HG03159 (cell line): ENCODE results near the gene HOXA5.

Experiments used
- ATAC-seq: cut with Tn5 transposase; IDR thresholded peaks from one replicate; pipeline ENCODE4 v1.9.1; 2021; ENCODE audit warnings: mild to moderate bottlenecking, moderate library complexity; ENCODE audit not compliant: unreplicated experiment

The HOXA5 gene

DNA sequence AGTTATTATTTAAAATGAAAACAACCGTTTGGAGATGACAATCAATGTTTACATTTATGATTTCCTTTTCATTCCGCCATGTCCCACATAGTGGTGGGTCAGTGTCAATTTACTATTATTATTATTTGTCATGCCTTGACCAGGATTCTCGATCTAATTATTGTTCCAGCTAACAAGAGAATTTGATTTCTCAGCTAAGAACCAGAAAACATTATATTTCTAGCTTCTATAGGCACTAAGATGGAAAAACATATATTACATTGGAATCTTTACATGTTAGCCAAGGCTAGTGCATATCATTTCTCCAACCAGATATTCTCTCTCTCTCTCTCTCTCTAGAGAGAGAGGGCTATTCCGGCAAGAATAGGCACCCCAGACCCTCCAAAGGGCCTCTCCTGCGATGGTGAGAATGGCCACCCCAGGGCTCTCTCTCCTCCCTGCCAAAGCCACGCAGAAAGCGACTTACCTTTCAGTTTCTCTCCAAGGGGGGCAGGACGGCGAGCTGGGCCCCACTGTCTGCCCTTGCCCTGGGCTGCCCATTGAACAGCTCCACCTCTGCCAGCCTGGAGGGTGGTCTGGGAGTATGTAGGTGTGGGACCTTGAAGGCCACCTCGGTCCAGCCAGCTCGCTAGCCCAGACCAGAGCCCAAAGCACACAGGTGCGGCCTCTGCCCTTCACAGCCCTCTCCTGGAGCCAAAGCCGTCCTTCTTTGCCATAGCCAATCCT is 6.5 kb upstream of the HOXA5 start:
- ATAC-seq: no peak

GRCh38 chr7:27148756-27149641 is 5.5 kb upstream of the HOXA5 start:
- ATAC-seq: no peak

DNA sequence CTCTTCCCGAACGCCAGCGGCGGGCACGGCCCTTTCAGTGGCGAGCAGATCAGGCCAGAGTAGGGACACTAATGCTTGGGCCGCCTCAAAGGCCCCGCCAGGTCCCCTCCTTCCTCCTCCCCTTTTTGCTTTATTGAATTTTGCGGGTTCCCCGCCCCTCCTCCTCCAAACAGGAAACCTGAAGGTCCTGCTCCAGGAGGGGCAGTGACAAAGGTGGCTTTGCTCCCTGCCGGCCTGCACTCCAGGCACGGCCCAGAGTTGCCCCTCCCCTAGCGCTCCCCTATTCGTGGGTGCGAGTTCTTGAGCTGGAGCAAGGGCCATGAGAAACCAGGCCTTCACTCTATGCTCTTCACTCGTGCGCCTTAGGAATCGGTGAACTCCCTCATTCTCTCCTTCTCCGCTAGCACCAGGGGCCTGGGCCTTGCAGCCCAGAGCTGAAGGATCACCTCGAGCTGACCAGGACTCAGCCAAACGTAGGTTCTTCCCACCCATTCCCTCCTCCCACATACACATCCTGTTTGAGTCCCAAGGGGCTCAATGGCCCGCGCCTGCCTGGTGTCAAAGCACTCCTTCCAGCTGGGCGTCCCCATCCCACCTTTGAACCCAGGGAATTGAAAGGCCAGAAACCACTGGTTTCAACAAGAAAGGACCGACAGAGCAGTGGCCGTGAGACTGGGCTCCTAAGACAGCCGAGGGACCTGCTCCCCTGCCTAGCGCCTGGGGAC is 4.7 kb upstream of the HOXA5 start:
- ATAC-seq: no peak

DNA sequence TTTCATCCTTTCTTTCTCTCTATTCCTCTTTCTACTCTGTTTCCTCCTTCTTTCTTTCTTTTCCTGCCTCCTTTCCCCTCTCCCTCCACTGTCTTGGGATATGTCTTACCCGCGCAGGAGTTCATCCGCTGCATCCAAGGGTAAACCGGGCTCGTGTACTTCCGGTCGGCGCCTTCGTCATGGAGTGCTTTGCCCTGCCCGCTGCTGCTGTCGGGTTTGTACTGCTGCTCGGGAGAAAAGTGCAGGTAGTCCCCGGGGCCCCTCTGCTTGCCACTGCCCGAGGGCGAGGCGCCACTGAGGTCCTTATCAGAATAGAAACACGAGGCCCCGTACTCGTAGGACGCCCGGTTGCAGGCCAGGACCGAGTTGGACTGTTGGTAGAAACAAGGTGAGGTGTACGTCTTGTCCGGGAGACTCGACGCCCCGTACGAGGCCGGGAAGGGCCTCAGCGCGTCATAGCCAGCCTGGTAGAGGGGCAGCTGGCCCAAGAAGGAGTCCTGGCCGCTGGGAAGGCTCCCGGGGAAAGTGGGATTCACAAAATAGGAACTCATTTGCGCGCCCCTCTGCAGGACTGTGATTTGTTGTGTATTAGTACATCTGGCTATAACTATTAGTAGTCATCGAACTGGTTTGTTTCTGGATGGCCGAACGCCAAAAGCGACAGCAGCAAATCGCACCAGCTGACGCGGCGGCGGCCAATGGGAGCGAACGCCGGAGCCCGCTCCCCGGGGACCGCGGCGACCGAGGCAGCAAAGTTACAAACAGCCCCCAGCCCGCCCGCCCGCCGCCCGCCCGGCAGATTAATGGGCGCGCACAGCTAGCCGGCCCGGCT is 3.9 kb upstream of the HOXA5 start, which contains the start of gene HOXA6:
HOXA6 (minus strand) TSS at position 576 of the 832 bp plus-strand sequence; CDS start at position 551, 25 bp downstream.
- ATAC-seq: no peak

- no peak for ATAC-seq
Measured at GRCh38 chr7:27146491-27147198, 3.2 kb upstream of the HOXA5 start.

GRCh38 chr7:27145914-27146412 is 2.5 kb upstream of the HOXA5 start:
- no peak for ATAC-seq

DNA sequence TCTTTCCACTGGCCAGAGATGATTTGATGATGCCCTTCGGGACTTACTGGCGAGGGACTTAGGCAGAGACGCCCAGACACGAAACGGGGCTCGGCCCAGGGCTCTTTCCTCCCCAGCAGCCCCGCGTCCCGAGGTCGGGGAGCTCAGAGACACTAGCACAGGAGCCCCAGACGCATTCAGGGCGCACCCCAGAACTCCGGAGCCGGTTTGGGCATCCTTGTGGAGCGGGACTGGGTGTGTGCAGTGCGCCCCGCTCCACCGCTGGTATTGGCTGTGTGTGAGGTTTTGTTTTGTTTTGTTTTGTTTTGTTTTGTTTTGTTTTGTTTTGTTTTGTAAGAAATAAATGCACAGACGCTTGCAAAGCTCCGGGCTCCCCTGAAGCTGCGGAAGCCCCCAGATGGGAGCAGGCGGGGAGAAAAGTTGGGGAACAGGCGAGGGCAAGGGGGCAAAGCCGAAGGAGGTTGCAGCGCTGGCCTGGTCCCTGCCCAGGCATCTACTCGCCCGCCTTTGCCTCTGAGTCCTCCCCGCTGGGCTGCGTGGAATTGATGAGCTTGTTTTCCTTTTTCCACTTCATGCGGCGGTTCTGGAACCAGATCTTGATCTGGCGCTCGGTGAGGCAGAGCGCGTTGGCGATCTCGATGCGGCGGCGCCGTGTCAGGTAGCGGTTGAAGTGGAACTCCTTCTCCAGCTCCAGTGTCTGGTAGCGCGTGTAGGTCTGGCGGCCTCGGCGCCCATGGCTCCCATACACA is 1.9 kb upstream of the HOXA5 start:
- ATAC-seq: no peak

DNA sequence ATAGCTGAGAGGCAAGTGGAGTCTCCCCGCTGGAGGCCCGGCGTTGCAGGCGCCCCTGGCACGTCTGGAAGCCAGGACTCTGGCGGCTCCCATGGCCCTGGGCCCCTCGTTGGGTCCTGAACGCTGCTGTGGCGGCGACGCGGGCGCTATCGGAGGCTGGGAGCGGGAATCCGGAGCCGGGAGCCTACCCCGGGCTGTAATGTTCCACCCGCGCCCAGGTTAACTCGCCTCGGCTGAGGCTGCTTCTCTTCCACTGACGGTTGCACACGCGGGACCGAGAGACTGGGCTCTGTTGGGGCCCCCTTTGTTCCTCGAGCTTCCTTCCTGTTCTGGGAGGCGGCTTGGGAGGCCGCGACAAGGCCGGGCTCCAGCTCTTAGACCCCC is 1.3 kb upstream of the HOXA5 start:
- no peak for ATAC-seq

- ATAC-seq: no peak
Measured at GRCh38 chr7:27143950-27144780, 684 bp upstream of the HOXA5 start.

DNA sequence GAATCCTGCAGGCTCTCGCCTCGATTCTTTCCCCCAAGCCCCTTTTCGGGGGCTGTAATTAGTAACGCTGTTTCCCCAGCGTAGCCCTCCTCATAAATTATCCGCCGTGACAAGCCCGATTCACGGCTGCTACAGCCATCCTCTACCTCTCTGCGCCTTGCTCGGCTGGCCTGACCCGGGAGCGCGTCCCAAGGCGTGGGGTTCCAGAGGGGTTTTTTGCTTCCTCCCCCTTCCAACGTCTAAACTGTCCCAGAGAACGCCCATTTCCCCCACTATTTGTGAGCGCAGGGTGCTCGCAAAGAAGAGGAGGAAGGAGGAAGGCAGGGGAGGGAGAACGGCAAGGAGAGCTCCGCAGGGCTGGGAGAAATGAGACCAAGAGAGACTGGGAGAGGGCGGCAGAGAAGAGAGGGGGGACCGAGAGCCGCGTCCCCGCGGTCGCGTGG is 880 bp downstream of the HOXA5 start:
- no peak for ATAC-seq

DNA sequence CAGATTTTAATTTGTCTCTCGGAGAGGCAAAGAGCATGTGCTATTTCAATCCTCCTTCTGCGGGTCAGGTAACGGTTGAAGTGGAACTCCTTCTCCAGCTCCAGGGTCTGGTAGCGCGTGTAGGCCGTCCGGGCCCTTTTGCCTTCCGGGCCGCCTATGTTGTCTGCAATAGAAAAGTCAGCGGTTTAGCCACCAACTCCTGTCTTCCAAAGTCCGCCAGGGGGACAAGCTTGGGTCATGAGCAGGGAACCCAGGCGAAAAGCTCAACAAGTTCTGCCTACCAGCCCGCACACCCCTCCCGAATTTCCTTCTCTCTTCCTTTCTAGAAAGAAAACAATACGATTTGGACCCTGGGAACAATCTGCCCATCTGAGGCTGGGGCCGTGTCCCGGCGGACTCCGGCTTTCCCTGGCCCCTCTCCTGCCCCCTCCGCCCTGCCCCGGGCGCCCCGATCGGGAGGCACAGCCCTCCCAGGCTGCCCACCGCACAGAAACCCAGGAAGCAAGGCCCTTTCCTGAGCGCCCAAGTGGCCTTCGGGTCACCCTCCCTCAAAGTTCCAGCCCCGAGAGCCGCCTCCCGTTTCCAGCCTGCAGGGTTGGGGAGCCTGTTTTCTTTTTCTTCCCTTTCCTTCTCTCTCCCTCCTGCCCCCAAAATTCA is 1.4 kb downstream of the HOXA5 start:
- ATAC-seq: no peak

DNA sequence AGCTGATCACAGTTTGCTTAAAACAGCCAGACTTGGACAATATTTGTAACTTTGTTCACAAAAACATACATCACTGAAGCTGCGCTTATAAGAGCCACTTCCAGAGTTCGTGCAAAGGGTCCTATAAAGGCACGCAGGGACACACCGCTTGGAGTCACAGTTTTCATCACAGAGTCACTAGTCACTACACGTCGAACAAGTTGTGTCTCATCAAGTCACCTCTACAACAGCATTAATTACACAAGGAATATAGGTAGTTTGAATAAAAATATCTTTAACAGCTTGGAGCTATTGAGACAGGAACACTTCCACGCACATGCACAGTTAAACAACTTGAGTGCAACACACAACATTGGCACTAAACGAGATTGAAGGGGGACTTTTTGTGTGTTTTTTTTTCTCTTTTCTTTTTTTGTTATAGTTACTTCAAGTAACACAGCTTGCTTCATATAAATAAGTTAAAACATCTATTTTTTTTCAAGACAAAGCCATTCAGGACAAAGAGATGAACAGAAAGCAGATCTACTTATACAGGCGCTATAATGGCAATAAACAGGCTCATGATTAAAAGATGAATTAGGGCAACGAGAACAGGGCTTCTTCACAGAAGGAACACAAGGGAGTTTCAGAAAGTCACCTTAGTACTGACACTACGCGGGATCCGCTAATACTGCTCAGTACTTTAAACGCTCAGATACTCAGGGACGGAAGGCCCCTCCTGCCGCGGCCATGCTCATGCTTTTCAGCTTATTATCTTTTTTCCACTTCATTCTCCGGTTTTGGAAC is 2.2 kb downstream of the HOXA5 start:
- ATAC-seq: no peak

GRCh38 chr7:27140126-27140857 is 3.2 kb downstream of the HOXA5 start:
- no peak for ATAC-seq

- ATAC-seq: no peak
Measured at GRCh38 chr7:27139334-27140125, 4.0 kb downstream of the HOXA5 start.

GRCh38 chr7:27138985-27139333 is 4.5 kb downstream of the HOXA5 start:
- no peak for ATAC-seq
